ENCODE data around the gene NADK. TPM values are rescaled to one million over a fixed set of nuclear protein-coding genes. Genes with fewer than 3 reads are reported as not detected.

Gene NADK
- total and polyA plus RNA-seq, 12 donors = 66.2 to 195 (median 153) TPM

DNA sequence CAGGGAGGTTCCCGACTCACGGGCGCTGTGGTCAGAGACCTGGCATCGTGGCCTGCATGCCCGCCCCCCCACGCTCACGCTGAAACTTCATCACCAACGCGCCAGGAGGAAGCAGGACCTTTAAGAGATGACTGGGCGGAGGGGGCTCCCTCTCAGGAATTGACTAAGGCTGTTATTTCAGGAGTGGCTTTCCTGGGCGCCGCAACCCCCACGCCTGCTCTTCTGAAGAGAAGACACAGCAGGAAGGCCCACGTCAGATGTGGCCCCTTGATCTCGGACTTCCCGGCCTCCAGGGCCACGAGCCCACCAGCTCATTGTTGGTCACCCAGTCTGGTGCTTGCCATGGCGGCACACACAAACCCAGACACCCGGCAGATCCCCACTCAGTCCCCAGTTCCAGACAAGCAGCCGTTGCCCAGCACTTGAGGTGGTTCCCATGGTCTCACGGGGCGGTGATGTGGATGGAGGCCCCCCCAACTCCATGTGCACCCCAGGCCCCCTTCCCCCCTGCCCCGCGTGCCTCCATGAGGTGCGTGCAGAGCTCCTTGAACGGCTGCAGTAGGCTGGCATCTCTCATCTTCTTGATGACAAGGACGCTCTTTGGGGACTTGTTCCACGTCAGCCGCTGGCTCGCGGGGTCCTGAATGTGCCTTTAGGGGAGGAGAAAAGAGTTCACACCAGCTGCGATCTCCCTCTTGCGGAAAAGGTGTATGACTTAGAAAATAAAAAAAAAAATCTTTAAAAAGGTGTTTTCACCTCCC, 21.4 kb downstream of the NADK start:
- Histone ChIP-seq H3K27ac (no peak overlapping the region), H3K9me3 (replicated peaks in 1 of 3) (no peaks in the 10 kb centered on the region), H3K27me3 (no peaks in the 10 kb centered on the region), H3K4me3 (no peak overlapping the region), H3K4me1 (replicated peaks in 1 of 2) (peaks cover 17 to 18% of the 10 kb centered on the region in 2 donors), H3K36me3 (replicated peaks in 1 of 2) (peaks cover 0 to 76% of the 10 kb centered on the region in 2 donors)
- DNase-seq = peak in 2 of 7 donors; percentile 20 to 22
- intact Hi-C loops (cut with DNase I) = no loop called here
- TF ChIP-seq POLR2A (IDR thresholded peaks at IDR 0.05) = no peak
- TF ChIP-seq, protein P1, sequence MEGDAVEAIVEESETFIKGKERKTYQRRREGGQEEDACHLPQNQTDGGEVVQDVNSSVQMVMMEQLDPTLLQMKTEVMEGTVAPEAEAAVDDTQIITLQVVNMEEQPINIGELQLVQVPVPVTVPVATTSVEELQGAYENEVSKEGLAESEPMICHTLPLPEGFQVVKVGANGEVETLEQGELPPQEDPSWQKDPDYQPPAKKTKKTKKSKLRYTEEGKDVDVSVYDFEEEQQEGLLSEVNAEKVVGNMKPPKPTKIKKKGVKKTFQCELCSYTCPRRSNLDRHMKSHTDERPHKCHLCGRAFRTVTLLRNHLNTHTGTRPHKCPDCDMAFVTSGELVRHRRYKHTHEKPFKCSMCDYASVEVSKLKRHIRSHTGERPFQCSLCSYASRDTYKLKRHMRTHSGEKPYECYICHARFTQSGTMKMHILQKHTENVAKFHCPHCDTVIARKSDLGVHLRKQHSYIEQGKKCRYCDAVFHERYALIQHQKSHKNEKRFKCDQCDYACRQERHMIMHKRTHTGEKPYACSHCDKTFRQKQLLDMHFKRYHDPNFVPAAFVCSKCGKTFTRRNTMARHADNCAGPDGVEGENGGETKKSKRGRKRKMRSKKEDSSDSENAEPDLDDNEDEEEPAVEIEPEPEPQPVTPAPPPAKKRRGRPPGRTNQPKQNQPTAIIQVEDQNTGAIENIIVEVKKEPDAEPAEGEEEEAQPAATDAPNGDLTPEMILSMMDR (IDR thresholded peaks at IDR 0.05) = no peak
- 89 to 91% (median 91%) methylated on average over 21 to 33 of the region's 33 CpGs for WGBS, 4 donors

DNA sequence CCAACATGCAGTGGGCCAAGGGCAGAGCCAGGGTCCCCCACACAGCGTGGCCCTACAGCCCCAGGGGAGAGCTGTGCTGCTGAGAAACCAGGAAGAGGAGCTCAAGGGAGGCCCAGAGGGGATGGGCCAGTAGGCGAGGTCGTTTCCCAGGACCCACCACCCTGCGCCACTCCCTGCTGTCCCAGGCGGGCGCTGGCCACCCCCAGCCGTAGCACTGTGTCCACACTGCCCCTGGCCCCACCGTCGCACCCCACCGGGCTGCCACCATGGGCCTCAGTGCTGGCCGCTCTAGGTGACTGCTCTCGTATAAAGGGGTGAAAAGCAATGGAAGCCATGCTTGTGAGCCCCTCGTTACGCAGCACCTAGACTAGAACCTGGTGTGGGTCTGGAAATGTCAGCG, 22.4 kb downstream of the NADK start:
- intact Hi-C loops (cut with DNase I) = no loop called here
- peaks cover 0 to 66% of the 10 kb centered on the region in 2 donors for H3K36me3 ChIP-seq (replicated peaks in 1 of 2)
- no peaks in the 10 kb centered on the region for H3K27me3 ChIP-seq
- H3K4me3 ChIP-seq = no peak overlapping the region
- H3K4me1 ChIP-seq (replicated peaks in 1 of 2) = peaks cover 17 to 18% of the 10 kb centered on the region in 2 donors
- WGBS, 4 donors = 85 to 100% (median 90%) methylated on average over 3 to 15 of the region's 15 CpGs
- H3K9me3 ChIP-seq (replicated peaks in 1 of 3) = no peaks in the 10 kb centered on the region
- peak in 2 of 7 donors; percentile 20 to 21 for DNase-seq
- no peak overlapping the region for H3K27ac ChIP-seq
- TF ChIP-seq, protein P1 (IDR thresholded peaks at IDR 0.05) = no peak
- no peak for TF ChIP-seq POLR2A (IDR thresholded peaks at IDR 0.05)

DNA sequence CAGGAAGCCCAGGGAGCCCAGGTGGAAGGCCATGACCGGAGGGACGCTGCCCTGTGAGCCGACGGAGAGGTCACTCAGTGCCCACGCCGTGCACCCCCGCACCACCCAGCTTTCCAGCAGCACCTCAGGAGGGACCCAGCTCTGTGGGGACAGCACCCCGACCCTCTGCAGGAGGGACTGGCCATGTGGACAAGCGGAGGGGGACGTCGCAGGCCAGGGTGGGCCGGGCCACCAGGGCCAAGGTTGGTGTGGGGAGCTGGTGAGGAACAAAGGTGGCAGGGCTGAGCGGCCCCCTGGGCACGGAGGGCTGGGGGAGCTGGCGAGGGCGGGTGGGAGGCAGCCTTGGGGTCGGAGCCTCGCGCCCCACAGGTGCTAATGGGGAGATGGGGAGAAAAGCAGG, 22.8 kb downstream of the NADK start:
- H3K27ac ChIP-seq = no peak overlapping the region
- no peaks in the 10 kb centered on the region for H3K9me3 ChIP-seq (replicated peaks in 1 of 3)
- WGBS, 4 donors = 86 to 96% (median 90%) methylated on average over 7 to 19 of the region's 19 CpGs
- H3K4me3 ChIP-seq = no peak overlapping the region
- intact Hi-C loops (cut with DNase I) = no loop called here
- peak in 2 of 7 donors; percentile 20 for DNase-seq
- TF ChIP-seq, protein P1 (IDR thresholded peaks at IDR 0.05) = no peak
- no peak for TF ChIP-seq POLR2A (IDR thresholded peaks at IDR 0.05)
- peaks cover 0 to 62% of the 10 kb centered on the region in 2 donors for H3K36me3 ChIP-seq (replicated peaks in 1 of 2)
- H3K4me1 ChIP-seq (replicated peaks in 1 of 2) = peaks cover 17 to 18% of the 10 kb centered on the region in 2 donors
- H3K27me3 ChIP-seq = no peaks in the 10 kb centered on the region

DNA sequence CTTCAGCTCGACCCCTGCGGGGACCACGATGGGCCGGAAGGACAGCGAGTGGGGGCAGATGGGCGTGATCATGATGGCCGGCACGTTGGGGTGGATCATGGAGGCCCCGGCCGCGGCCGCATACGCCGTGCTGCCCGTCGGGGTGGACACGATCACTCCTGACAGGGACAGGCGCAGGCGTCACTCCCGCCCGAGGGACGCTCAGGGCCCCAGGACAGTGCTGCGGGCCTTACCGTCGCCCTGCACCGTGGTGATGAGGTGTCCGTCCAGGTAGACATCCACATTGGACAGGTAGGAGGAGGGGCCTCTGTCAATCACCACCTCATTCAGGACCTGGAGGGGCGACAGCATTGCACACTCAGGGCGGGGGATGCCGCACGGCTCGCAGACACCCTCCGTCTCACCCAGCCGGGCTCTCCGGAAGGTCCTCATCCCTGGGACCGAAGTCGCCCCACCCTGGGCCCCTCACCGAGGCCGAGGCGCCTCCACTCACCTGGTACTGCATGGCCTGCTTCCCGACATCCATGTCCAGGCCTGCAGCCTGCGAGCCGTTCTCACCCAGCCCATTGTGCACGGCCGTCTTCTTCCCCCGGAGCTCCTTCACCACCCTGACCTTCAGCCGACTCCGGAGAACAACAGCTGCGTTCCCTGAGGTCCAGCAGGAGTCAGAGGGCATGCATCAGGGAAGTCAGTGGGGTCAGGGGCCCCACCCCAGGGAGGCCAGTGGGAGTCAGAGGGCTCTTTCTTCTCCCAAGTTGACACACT, 24.0 kb downstream of the NADK start:
- 84 to 87% (median 86%) methylated on average over 14 to 47 of the region's 49 CpGs for WGBS, 4 donors
- intact Hi-C loops (cut with DNase I) = no loop called here
- Histone ChIP-seq H3K27me3 (no peaks in the 10 kb centered on the region), H3K27ac (no peak overlapping the region), H3K4me3 (no peak overlapping the region), H3K4me1 (replicated peaks in 1 of 2) (peaks cover 11% of the 10 kb centered on the region in 2 donors), H3K9me3 (replicated peaks in 1 of 3) (no peaks in the 10 kb centered on the region), H3K36me3 (replicated peaks in 1 of 2) (peaks cover 0 to 50% of the 10 kb centered on the region in 2 donors)
- TF ChIP-seq, protein P1 (IDR thresholded peaks at IDR 0.05) = no peak
- peak in 2 of 7 donors; percentile 19 to 26 for DNase-seq

Measured in adrenal gland (tissue), 12 donors.